Stimulated activated naive CD8-positive, alpha-beta T cell treated with anti-CD3 and anti-CD28 coated beads, Interleukin-15, Interleukin-2, amounts not matched to agents 100 ng/mL and 50 ng/mL, for 24 hours (primary cell): ENCODE results near the gene ELMOD3.

Source experiments
- H3K27ac Mint-ChIP-seq: one replicate; pipeline ENCODE4 v1.8.0; 2021; ENCODE audit warnings: mild to moderate bottlenecking, mixed read lengths
- H3K27me3 Mint-ChIP-seq: one replicate; pipeline ENCODE4 v1.8.0; 2021; ENCODE audit warnings: mixed read lengths
- H3K36me3 Mint-ChIP-seq: one replicate; pipeline ENCODE4 v1.8.0; 2021; ENCODE audit warnings: low read depth, mixed read lengths
- H3K4me1 Mint-ChIP-seq: one replicate; pipeline ENCODE4 v1.8.0; 2021; ENCODE audit warnings: low read depth, mixed read lengths
- H3K4me3 Mint-ChIP-seq: one replicate; pipeline ENCODE4 v1.8.0; 2021; ENCODE audit warnings: mild to moderate bottlenecking, mixed read lengths
- H3K9me3 Mint-ChIP-seq: one replicate; pipeline ENCODE4 v1.8.0; 2021; ENCODE audit warnings: mixed read lengths

The ELMOD3 gene

DNA sequence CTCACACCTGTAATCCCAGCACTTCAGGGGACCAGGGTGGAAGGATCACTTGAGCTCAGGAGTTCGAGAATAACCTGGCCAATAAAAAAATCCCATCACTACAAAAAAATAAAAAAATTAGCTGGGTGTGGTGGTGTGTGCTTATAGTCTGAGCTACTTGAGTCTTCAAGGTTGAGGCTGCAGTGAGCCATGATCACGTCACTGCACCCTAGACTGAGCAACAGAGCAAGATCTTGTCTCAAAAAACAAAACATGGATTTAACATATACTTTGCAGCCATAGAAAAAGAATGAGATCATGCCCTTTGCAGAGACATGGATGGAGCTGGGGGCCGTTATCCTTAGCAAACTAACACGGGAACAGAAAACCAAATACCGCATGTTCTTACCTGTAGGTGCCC is 86.2 kb downstream of the ELMOD3 start:
- Mint-ChIP-seq H3K27ac (no peak overlapping the region), H3K4me1 (peaks cover 28% of the 10 kb centered on the region)

More for the DNA sequence above, 86.2 kb downstream of the ELMOD3 start:
- Mint-ChIP-seq H3K36me3 (no peaks in the 10 kb centered on the region), H3K9me3 (no peaks in the 10 kb centered on the region), H3K27me3 (no peaks in the 10 kb centered on the region), H3K4me3 (no peak overlapping the region)
